GM21360 (cell line): ENCODE data around the gene KCNQ1.
"Not testable (repeated sequence)": the region's sequence is repeated elsewhere in the genome, so short reads cannot be mapped to it uniquely, and the experiment has no call there.

ENCODE experiments used
- ATAC-seq: cut with Tn5 transposase; IDR thresholded peaks from one replicate; pipeline ENCODE4 v1.9.1; 2021; ENCODE audit warnings: mild to moderate bottlenecking, moderate library complexity; ENCODE audit not compliant: unreplicated experiment

Gene KCNQ1

GRCh38 chr11:2631161-2631560 lies 186.4 kb downstream of the KCNQ1 start:
- no peak for ATAC-seq

- ATAC-seq: not testable (repeated sequence)
These were observed 195.0 kb downstream of the KCNQ1 start for GRCh38 chr11:2639763-2640162.

GRCh38 chr11:2641623-2642022 lies 196.8 kb downstream of the KCNQ1 start:
- ATAC-seq: no peak

GRCh38 chr11:2643746-2644145 lies 198.9 kb downstream of the KCNQ1 start:
- no peak for ATAC-seq

- no peak for ATAC-seq
These were observed 200.3 kb downstream of the KCNQ1 start for GRCh38 chr11:2644844-2645778.

- no peak for ATAC-seq
These were observed 200.9 kb downstream of the KCNQ1 start for GRCh38 chr11:2645779-2646118.

- no peak for ATAC-seq
These were observed 202.4 kb downstream of the KCNQ1 start for GRCh38 chr11:2647167-2647566.

GRCh38 chr11:2647953-2648352 lies 203.1 kb downstream of the KCNQ1 start:
- no peak for ATAC-seq

- ATAC-seq: no peak
These were observed 204.6 kb downstream of the KCNQ1 start for GRCh38 chr11:2649400-2649799.

- ATAC-seq: no peak
These were observed 205.0 kb downstream of the KCNQ1 start for GRCh38 chr11:2649848-2650247.

GRCh38 chr11:2650343-2650867 lies 205.6 kb downstream of the KCNQ1 start:
- no peak for ATAC-seq

- ATAC-seq: no peak
These were observed 206.3 kb downstream of the KCNQ1 start for GRCh38 chr11:2651054-2651617.

- ATAC-seq: no peak
These were observed 207.0 kb downstream of the KCNQ1 start for GRCh38 chr11:2651826-2652271.

GRCh38 chr11:2652333-2653197 lies 207.8 kb downstream of the KCNQ1 start:
- no peak for ATAC-seq

GRCh38 chr11:2653198-2653551 lies 208.4 kb downstream of the KCNQ1 start:
- ATAC-seq: no peak

- ATAC-seq: no peak
These were observed 209.3 kb downstream of the KCNQ1 start for GRCh38 chr11:2653930-2654739.

GRCh38 chr11:2655016-2655719 lies 210.4 kb downstream of the KCNQ1 start:
- ATAC-seq: no peak

GRCh38 chr11:2655834-2656622 lies 211.2 kb downstream of the KCNQ1 start:
- no peak for ATAC-seq

GRCh38 chr11:2656859-2657258 lies 212.1 kb downstream of the KCNQ1 start:
- no peak for ATAC-seq
